Measurements from ENCODE around the gene STK39.

STK39 gene

DNA sequence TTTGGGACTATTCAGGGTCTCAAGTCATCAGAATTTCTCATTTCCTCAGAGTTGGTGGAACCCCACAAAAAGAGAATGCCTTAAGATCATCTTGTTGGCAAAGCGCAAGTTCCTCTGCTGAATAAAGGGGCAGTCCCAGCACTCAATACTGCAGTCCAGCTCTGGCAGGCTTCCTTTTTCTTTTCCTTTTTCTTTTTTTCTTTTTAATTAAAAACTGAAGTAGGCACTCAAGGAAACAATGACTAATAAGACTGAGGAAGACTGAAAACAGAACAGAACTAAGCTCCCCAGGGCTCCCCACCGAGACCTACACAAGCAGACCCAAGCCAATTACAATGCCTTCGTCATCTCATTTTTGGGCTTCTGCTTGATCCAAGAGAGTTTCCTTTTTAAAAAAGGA, 82.0 kb downstream of the STK39 start:
- Mint-ChIP-seq H3K9me3 (no peaks in the 10 kb centered on the region), H3K4me1 (peaks cover 12% of the 10 kb centered on the region), H3K36me3 (ENCODE audit: low read depth) (peaks cover 42% of the 10 kb centered on the region), H3K27ac (no peak overlapping the region), H3K27me3 (ENCODE audit: low read depth) (no peaks in the 10 kb centered on the region), H3K4me3 (no peak overlapping the region)
- TF ChIP-seq, protein P1, sequence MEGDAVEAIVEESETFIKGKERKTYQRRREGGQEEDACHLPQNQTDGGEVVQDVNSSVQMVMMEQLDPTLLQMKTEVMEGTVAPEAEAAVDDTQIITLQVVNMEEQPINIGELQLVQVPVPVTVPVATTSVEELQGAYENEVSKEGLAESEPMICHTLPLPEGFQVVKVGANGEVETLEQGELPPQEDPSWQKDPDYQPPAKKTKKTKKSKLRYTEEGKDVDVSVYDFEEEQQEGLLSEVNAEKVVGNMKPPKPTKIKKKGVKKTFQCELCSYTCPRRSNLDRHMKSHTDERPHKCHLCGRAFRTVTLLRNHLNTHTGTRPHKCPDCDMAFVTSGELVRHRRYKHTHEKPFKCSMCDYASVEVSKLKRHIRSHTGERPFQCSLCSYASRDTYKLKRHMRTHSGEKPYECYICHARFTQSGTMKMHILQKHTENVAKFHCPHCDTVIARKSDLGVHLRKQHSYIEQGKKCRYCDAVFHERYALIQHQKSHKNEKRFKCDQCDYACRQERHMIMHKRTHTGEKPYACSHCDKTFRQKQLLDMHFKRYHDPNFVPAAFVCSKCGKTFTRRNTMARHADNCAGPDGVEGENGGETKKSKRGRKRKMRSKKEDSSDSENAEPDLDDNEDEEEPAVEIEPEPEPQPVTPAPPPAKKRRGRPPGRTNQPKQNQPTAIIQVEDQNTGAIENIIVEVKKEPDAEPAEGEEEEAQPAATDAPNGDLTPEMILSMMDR (IDR thresholded peaks at IDR 0.05; ENCODE audit: unreplicated experiment in 3 of 3), result no peak

DNA sequence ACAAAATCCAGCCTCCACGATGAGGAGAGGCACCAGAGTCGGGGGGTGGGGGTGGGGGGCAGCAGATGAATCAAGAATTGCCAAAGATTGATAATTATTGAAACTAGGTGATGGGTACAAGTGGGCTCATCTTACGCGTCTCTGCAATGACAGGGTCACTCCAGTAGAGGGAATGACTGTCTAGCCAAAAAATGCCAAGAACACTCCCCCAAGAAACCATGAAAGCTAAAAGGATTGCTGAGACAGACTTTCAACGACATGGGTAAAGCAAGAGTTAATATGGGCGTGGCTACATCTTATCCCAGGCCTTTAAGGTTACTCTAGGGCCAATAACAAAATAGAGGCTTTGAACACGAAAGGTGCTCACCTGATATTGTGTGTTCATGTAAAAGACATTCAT, 86.5 kb downstream of the STK39 start:
- H3K27me3 Mint-ChIP-seq (ENCODE audit: low read depth), result no peaks in the 10 kb centered on the region
- peaks cover 30% of the 10 kb centered on the region for H3K4me1 Mint-ChIP-seq
- TF ChIP-seq, protein P1 (IDR thresholded peaks at IDR 0.05; ENCODE audit: unreplicated experiment in 3 of 3), result no peak
- H3K27ac Mint-ChIP-seq, result no peak overlapping the region
- H3K4me3 Mint-ChIP-seq, result no peak overlapping the region
- H3K36me3 Mint-ChIP-seq (ENCODE audit: low read depth), result peaks cover 33% of the 10 kb centered on the region
- no peaks in the 10 kb centered on the region for H3K9me3 Mint-ChIP-seq

DNA sequence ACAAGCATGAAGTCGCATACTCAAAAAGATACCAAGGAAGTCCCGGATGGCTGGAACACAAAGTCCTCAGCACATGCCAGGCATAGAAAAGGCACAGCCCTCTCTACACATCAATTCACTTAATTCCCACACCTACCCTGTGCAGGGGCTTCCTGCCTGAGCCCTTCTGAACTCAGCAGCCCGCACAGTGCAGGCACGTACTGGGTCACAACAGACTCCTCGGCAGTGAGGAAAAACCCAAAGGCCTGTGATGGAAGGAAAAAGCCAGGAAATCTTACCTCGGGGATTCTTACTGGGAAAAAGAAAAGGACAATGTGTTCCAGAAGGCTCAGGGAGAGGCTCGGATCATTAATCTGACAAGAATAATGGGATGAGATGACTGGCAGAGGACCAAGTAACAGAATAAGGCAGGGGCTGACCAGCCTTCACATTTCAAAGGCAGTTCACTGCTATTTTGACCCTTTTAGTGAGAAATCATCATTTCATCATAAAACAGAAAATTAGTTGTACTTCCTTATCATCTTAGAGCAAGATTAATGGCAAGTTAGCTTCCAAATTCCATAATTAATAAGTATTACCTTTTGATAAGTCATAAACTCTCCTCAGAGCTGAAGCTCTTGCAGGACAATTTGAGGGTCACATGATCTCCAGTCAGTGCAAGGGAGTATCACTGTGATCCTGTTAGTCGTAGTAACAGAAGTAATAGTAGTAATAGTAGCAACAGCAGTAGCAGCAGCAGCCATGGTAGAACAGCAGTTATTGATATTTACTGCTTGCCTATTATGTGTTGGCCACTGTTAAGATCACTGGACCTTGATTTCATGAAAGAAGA, 87.4 kb downstream of the STK39 start:
- H3K4me3 Mint-ChIP-seq, result no peak overlapping the region
- TF ChIP-seq, protein P1 (IDR thresholded peaks at IDR 0.05; ENCODE audit: unreplicated experiment in 3 of 3), result no peak
- H3K4me1 Mint-ChIP-seq, result peaks cover 40% of the 10 kb centered on the region
- H3K27ac Mint-ChIP-seq, result peak overlapping the region; percentile 20 to 62 (median 30)
- peaks cover 37% of the 10 kb centered on the region for H3K36me3 Mint-ChIP-seq (ENCODE audit: low read depth)
- no peaks in the 10 kb centered on the region for H3K27me3 Mint-ChIP-seq (ENCODE audit: low read depth)
- no peaks in the 10 kb centered on the region for H3K9me3 Mint-ChIP-seq

DNA sequence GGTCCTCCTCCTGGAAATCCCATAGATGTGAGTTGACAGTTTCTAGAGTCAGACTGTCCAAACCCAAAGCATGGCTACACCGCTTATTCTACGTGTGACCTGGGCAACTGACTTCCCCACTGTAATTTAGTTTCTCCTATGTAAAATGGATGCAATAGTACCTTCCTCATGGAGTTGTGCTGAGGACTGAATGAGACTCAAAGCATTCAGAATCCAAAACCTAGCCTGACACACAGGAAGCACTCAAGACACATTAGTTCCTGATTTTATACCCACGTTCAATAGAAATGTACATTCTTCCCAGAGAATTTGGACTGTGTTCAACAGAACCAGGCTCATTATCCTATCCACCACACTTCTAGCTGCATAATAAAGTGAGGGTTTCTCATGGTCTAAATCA, 88.8 kb downstream of the STK39 start:
- TF ChIP-seq, protein P1 (IDR thresholded peaks at IDR 0.05; ENCODE audit: unreplicated experiment in 3 of 3), result no peak
- no peak overlapping the region for H3K4me3 Mint-ChIP-seq
- no peak overlapping the region for H3K27ac Mint-ChIP-seq
- H3K4me1 Mint-ChIP-seq, result peaks cover 49% of the 10 kb centered on the region
- H3K27me3 Mint-ChIP-seq (ENCODE audit: low read depth), result no peaks in the 10 kb centered on the region
- H3K36me3 Mint-ChIP-seq (ENCODE audit: low read depth), result peaks cover 32% of the 10 kb centered on the region
- H3K9me3 Mint-ChIP-seq, result no peaks in the 10 kb centered on the region

DNA sequence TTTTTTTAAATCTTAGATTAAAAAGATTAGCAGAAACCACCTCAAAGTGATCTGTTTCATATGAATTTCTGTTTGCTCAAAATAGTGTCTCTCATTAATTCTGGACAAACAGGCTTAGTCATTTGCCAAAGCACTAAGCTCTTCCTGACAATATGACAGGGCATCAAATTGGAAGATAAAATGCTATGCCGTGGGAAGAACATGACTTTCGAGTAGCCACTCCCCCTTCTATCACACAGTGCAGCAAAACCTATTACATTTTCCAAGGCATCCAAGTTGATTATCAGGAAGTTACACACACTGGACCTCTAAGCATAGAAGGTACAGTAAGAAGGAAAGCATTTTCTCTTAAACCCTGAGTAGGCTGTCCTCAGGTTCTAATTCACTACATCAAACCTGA, 89.5 kb downstream of the STK39 start:
- no peaks in the 10 kb centered on the region for H3K9me3 Mint-ChIP-seq
- peaks cover 28% of the 10 kb centered on the region for H3K36me3 Mint-ChIP-seq (ENCODE audit: low read depth)
- H3K4me3 Mint-ChIP-seq, result no peak overlapping the region
- H3K27ac Mint-ChIP-seq, result no peak overlapping the region
- H3K27me3 Mint-ChIP-seq (ENCODE audit: low read depth), result no peaks in the 10 kb centered on the region
- peaks cover 55% of the 10 kb centered on the region for H3K4me1 Mint-ChIP-seq
- TF ChIP-seq, protein P1 (IDR thresholded peaks at IDR 0.05; ENCODE audit: unreplicated experiment in 3 of 3), result no peak

DNA sequence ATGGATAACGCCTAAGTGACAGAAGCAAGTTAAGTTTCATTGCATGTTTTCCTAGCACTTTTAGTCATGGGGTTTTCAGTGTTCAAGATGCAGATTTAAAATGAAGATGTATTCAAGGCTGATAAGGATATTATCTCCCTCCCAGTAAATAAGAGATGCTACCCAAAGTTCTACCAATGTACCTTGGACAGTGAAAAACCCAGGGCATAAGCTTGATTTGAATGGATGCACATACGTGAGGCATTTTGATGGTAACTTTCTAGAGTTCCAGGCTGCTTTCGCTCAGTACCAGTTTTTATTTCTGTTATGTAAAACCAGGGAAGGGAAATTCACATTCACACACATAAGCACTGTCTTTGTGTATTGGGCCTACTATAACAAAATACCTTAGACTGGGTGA, 90.3 kb downstream of the STK39 start:
- Mint-ChIP-seq H3K27ac (peak overlapping the region in 2 of 3 experiments; percentile 6 to 73), H3K27me3 (ENCODE audit: low read depth) (no peaks in the 10 kb centered on the region), H3K36me3 (ENCODE audit: low read depth) (peaks cover 33% of the 10 kb centered on the region), H3K4me3 (no peak overlapping the region), H3K4me1 (peaks cover 64% of the 10 kb centered on the region), H3K9me3 (no peaks in the 10 kb centered on the region)
- TF ChIP-seq, protein P1 (IDR thresholded peaks at IDR 0.05; ENCODE audit: unreplicated experiment in 3 of 3), result no peak

Measured in nephron (organoid).